Activated CD8-positive, alpha-beta memory T cell treated with anti-CD3 and anti-CD28 coated beads, Interleukin-2, amount 50 U/mL, for 1 hour (primary cell): ENCODE results near the gene CSRNP3.

Source experiments
- DNase-seq: peaks from one replicate; pipeline ENCODE4 v3.0.0-alpha.2; 2020; ENCODE audit errors: extremely low read depth

The CSRNP3 gene, protein sequence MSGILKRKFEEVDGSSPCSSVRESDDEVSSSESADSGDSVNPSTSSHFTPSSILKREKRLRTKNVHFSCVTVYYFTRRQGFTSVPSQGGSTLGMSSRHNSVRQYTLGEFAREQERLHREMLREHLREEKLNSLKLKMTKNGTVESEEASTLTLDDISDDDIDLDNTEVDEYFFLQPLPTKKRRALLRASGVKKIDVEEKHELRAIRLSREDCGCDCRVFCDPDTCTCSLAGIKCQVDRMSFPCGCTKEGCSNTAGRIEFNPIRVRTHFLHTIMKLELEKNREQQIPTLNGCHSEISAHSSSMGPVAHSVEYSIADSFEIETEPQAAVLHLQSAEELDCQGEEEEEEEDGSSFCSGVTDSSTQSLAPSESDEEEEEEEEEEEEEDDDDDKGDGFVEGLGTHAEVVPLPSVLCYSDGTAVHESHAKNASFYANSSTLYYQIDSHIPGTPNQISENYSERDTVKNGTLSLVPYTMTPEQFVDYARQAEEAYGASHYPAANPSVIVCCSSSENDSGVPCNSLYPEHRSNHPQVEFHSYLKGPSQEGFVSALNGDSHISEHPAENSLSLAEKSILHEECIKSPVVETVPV

DNA sequence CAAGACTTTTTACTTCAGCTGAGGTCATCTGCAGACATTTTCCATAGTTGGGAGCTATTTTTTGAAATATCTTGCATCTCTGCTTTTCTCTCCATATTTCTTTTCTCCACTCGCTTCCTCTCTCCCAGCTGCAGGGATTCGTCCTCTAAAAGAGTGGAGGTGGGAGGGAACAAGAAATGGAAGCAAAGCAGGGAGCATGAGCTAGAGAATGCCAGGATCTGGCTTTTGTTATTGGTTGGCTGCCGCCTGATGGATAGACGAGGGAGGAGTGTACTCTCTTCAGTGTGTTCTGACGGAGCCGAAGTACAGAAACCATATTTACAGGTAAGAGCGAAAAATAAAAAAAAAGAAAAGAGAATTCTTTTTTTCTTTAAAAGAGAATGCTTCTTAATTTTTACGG, at the start of gene CSRNP3:
Gene CSRNP3 (plus strand): TSS at position 282 of the 400 bp plus-strand sequence. CDS start 125,368 bp downstream, outside the sequence.
- no peak for DNase-seq

DNA sequence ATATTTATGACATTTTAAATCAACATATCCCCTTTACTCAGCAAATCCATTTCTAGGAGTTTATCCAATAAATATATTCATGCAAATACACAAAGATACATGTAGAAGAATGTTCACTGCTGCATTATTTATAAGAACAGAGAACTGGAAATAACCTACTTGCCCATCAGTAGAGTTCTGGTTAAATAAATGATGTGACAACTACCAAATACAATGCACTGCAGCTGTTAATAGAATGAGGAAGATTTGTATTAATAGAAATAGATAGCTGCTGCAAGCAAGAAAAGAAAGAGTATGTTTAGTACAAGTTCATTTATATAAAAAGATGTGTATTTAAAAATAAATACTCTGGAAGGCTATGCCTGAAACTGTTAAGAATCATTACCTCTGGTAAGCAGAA, 49.3 kb upstream of the CSRNP3 start:
- no peak for DNase-seq

DNA sequence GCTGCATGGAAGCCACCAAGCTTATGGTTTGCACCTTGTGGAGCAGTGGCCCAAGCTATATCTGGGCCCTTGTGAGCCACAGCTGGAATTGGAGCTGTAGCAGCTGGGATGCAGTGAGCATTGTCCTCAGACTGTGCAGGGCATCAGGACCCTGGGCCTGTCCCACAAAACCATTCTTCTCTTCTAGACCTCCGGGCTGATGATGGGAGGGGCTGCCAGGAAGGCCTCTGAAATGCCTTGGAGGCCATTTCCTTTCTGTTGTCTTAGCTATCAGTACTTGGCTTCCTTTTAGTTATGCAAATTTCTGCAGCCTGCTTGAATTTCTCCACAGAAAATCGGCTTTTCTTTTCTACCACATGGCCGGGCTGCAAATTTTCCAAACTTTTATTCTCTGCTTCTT, 46.4 kb upstream of the CSRNP3 start:
- no peak for DNase-seq

DNA sequence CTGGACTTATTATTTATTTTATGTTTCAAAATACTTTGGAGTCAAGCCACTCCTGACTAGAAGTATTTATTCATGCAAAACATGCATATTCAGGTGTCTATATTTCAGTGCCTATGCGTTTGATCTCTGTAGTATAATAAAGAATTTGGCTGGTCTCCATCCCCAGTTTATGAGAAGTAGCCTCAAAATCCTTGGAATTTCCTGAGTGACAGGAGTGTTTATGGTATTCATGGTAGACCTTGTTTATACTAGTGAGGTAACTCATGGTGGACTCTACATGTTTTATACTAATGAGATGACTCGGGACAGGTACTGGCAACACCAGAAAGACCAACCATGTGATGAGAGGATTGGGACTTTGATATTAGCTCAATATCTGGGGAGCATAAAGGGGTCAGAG, 43.9 kb upstream of the CSRNP3 start:
- DNase-seq = no peak

DNA sequence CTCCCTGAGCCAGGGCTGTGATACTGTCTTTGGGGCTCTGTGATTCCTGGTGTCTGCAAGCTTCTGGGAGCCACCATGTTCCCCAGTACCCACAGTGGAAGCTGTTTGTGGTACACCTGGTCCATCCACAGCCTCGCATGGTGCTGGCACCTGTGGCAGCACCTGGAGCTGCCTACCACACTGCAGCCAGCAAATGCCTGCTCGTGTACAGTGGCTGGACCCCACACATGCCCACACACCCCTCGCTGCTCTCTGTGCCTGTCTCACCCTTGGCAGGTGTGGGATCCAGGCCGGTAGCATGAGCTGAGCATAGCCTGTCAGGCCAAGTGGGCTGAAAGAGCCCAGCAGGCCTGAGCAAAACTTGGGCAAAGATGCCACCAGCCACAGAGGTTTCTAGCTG, 41.8 kb upstream of the CSRNP3 start:
- no peak for DNase-seq

DNA sequence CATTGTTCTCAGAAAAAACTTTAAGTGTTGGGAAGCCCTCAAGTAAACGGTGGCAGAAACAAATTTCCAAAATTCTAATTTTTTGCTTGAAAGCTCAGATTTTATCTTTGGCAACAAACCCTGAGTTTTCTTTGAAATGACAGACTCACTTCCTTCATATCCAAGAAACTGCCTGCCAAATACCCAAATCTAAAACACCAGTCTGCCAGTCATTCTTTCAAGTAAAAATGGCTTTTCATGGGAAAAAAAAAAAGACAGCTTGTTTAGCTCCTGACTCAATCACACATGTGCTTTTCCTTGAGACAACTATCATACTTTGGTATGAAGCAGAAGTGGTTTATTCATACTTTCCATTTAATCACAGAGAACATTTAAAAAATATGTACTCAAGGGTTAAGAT, 40.6 kb upstream of the CSRNP3 start:
- DNase-seq = no peak

DNA sequence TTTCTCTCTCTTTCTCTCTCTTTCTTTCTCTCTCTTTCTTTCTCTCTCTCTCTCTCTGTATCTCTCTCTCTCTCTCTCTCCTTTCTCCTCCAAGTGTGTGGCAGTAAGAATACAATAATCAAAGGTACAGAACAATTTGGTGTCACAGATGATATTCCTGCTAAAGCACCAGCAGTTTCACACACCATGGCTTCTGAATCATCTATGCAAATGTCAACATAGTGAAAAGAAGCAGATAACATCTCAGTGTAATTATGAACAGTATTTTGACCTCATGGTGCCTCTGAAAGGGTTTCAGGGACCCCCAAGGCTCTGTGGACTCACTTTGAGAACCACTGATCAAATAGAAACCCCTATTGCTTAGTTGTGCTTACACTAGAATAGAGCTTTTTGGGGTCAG, 38.5 kb upstream of the CSRNP3 start:
- no peak for DNase-seq

DNA sequence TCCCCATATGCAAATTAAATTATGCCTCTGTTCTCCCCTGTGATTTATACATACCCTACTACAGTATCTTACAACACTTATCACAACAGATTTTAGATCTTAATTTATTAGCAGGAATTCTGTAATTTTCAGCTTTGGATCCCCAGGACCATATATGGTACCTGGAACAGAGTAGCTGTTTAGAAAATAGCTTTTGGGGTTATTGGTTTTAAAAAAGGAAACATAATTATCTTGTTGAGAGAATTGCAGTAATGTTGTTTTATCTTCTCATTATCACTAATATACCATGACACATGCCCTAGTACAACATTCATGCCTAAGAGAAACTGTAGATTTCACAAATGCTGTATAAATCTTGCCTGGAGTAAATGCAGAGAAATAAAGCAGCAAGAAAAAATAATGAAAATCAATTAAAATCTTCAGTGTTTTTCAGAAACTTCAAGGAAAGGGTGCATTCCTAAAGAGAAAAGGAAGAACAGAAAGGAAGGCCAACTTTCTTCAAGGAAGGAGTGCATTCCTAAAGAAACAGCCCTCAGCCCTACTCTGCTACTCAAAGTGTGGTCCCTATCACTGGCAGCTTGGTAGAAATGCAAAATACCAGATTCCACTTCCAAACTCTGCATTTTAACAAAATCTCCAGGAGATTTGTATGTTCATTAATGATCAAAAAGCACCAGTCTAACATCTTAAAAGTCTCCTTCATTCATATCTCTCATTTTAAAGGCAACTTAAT, 37.1 kb upstream of the CSRNP3 start:
- no peak for DNase-seq

DNA sequence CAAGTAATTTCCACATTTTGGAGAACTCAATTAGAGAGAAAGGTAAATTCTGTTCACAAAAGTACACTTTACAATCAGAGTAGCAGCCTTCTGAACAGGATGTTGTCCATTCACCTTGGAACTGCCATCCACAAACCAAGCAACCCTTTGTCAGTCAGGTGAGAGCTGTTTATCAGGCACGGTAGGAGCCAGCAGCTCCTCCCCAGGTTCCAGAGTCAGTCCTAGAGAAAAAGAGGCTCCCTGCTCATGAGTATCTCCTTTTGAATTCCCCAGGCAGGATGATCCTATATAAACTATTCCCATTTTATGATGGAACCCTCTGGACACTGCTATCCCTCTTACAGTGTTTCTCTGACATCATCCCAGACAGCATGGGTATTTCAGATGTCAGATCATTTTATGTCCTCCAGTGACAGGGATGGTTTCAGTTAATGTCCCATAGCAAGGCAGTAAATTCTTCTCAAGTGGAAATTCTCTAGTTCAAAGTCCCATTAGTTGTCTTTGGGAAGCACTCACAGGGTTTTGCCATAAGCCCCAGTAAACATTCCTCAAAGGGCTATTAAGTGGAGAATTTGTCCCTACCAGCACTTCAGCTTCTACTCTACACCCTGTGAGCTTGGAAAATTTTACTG, 34.5 kb upstream of the CSRNP3 start:
- no peak for DNase-seq

DNA sequence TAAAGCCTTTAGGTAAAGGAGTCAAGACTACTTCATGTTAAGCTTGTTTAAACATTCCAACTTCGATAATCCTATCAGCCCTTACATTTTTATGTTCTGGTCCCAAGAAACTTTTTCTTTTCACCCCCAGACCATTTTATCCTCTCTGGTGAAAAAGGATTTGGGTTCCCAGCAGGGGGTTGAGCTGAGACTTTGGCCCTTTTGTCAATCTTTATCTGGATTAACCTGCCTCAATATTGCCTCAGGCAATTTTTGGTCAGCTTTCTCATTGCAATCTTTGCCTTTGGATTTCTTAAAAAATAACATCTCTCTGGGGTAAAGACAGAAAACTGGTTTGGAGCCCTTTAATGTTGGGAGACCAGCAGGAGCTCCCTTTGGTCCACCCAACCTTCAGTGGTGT, 33.9 kb upstream of the CSRNP3 start:
- no peak for DNase-seq

DNA sequence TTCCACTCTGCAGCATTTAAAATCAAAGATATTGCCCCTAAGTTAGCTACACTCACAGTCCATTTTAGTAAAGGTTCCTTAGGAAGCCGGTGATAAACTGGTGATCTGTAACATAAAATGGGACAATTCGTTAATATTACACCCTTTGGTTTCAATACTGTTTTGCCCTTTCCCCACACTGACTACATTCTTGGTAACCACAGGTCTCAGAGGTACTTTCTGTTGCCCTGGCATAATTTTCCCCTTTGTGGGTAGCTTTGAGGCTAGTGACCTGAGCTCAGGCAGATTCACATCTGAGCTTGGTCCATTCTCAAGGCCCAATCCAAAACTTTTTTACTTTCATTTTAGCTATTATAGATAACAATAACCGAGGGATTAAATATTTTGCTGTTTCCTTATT, 32.9 kb upstream of the CSRNP3 start:
- no peak for DNase-seq

DNA sequence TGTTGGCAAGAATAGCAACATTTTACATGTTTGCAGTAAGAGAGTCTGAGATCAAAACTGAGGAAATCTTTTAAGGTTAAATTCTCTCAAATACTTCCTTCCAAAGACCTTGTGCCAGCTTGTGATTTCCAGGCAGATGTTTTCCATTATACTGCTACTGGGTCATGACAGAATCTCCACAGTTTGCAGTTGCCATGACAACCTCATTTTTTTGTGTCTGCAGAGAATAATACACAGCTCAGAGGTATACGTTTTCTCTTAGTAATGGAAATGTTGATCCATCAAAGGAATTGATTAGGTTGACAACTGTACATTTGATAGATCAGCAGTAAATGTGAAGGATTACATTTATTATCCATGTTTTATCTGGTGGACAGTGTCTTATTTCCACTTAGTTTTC, 29.1 kb upstream of the CSRNP3 start:
- DNase-seq = no peak

DNA sequence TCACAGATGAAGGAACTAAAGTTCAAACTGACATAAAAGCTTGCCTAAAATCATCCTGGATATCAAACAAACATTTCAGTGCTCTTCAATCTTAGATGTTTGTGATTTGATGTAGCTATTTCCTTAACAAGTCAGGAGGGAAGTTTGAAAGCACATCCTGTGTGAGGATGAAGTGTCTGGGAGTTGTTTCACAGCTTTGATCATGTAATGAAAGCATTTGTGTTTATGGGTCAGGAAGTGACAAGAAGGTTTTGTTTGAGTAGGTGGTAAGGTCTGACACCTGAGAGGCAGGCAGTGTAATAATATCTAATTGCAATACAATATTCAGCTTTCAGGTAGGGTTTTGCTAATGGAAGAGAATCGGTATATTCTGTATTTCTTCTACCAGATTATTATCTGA, 26.0 kb upstream of the CSRNP3 start:
- no peak for DNase-seq

DNA sequence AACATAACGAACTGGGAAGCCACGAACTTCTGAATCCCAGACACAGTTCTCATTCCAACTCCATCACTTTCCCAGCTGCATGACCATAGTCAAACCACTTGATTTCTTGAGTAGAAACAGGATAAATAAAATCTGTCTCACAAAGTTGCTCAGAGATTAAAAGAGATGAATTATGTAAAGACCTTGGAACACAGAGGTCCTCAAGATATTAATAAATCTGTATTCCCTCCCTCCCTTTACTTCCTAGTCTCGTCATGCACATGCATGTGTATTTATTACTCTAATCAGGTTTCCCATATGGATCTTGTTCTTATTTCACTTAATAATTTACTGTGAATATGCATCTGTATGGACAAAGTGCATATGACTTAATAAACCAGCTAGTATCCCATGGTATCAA, 21.1 kb upstream of the CSRNP3 start:
- DNase-seq = no peak

DNA sequence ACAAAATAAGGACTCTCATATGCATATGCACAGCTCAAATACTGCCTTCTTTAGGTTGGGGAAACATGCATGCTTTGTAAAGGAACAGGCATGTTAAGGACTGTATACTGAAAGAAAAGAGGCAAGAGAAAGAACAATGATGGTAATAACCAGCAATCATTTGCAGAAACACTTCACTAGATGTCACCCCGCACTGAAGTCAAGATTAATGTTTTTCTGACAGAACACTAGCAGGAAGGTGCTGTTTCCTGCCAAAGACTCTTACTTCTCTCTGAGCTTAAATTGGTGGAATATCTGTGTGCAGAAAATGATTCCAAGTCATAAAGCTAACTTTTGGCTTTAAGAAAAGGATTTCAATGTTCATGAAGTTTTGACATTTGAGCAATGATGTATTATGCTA, 19.3 kb upstream of the CSRNP3 start:
- no peak for DNase-seq

DNA sequence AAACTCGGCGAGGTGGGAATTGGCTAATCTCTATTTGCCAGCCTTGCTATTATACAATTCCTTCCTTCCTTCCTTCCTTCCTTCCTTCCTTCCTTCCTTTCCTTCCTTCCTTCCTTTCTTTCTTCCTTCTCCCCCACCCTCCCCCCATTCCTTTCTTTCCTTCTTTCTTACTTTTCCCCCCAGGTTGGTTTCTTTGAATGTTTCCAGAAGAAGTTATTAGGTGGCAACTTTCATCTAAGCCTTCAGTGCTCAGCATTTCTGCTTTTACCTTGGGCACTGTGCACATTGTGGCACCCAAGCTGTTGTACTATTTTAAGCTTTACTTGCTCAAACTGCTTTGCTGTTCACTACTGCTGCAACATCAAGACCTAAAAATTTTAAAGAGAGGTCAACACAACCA, 17.2 kb upstream of the CSRNP3 start:
- no peak for DNase-seq

DNA sequence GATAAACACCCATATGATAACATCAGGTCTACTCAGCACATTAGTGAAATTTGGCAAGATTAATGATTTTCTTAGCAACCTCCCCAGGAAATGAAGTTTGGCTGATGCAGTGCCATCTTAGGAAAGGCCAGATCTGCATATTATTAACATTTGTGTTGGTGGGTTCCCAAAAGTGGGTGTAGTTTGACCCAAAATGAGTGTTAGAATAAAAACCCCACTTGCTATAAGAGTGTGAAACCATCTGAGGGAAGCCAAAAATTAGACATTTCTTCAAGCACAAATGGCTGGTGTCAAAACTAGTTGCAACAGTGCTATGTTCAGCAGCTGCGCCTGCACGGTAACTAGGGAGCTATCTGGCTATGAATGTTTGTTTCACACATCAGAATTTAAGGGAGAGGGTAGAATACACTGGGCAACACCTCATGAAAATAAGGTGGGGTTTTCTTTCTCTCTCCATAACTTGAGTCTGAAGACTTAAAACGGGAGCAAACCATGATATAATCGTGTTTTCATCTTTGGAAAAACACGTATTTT, 15.9 kb upstream of the CSRNP3 start:
- no peak for DNase-seq

DNA sequence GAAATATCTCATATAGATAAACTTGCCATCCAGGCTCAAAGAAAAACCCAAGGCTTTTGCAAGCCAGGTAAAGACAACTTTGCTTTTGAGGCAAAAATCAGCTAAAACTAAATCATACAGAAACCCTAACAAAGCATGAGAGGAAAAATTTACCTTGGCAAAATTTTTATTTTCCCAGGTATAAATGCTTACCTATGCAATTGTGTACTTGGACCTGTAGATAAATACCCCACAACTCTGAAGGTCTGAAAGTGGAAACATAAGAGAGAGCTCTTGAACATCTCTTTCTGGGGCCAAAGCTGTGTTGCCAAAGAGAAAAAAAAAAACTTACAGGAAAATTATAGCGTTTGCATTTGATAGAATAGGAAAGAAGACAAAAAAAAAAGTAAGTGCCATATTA, 14.6 kb upstream of the CSRNP3 start:
- no peak for DNase-seq

DNA sequence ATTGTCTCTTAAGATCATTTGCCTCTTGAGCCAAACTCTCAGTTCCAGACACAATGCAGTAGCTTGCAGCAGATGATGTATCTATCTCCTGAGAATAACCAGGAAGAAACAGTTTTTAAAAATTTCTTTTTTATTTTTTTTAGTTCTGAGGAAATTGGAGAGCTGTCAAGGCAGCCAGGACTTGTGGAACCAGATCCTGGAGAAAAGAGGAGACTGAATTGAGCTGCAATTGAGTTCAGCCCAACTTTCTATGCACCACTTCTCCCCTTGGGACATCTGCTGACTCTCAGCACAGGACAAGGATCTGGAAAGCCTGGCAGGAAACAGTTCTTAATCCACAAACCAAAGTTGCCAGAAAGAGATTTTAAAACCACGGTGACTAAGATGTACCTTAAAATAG, 13.5 kb upstream of the CSRNP3 start:
- no peak for DNase-seq

DNA sequence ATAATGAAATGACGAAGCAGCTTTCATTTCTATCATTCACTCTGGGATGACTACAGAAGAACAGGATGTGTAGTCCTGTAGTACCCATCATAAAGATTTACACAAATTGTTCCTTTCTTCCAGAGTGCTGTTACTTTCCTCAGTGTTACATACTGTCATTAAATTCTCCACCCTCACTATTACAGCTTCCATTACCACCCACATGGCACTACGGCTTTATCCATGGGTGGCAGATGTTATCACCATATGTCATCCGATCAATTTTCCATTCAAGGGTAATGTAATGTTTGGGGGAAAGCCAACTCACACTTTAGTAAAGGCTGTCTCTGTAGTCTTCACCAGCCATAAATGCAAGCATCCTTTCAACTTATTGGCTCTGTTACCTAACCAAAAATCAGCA, 7.1 kb upstream of the CSRNP3 start:
- no peak for DNase-seq

DNA sequence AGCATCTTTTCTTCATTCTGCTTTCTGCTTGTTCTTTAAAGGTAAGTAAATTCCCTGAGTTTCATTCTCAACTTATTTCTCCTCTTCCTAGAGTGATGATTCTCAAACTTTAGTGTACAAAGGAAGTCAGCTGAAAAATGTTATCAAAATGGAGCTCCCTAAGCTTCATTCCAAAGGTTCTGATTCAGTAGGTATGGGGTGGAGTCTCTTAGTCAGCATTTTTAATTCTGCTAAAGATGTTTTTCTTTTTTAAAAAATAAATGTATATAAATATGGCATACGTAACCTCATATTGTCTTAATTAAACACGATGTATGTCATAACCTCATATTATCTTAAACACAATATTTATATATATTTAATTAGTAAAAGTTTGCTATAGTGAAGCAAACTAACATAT, 3.1 kb upstream of the CSRNP3 start:
- no peak for DNase-seq

DNA sequence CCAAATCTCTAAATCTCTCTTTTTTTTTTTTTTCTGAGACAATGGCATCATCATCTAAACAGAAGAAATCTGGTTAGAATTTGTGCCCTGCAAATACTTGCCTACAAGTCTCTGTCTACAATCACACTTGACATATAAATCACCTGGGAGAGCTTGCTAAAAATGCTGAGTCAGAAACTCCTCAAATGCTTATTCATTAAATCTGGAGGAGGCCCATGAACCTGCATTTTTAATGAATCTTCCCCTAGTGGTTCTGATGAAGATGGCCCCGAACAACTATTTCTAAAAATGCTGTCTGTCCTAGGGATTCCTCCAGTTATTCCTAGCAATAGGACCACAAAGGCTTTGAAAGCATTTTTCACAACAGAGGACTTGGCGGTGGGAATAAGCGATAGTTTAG, 1.6 kb upstream of the CSRNP3 start:
- no peak for DNase-seq
